HepG2 (cell line): Measurements from ENCODE around the gene HSF2BP. TPM values are rescaled to one million over a fixed set of nuclear protein-coding genes. Genes with fewer than 3 reads are reported as not detected.

Experiments used
- ATAC-seq: fragments of 200-7000 bp; cut with Tn5 transposase; 3 replicates; pipeline ENCODE4 v1.9.1; 2020; ENCODE audit warnings: mild to moderate bottlenecking, moderate library complexity
- BruUV-seq: library from RNA; stranded (reverse); fragments of 400-500 nt; replicated peaks from 2 replicates; lab custom pipeline; 2021; lab: Mats Ljungman, UMichigan
- CTCF ChIA-PET: fragments of 300-600 bp; formaldehyde crosslinking; extraction: SDS; loops from one replicate; lab custom pipeline; 2021; ENCODE audit warnings: low total read pairs, inconsistent platforms, low intra/inter-chr PET ratio; lab: Yijun Ruan, JAX
- POLR2A ChIA-PET: fragments of 350-600 bp; sonication (Branson Sonifier 250); formaldehyde crosslinking; loops from one replicate; lab custom pipeline; 2020; ENCODE audit warnings: antibody characterized with exemption, inconsistent platforms; lab: Yijun Ruan, JAX
- DNase-seq: peaks from one replicate; pipeline ENCODE4 v3.0.0-alpha.2; 2015; ENCODE audit warnings: low spot score
- FAIRE-seq: peaks from 3 replicates; lab custom pipeline; 2011; peaks lifted over from hg19 to GRCh38; lab: Jason Lieb, UNC
- H2AFZ ChIP-seq: one replicate; pipeline ENCODE4 v1.6.1; 2011; ENCODE audit warnings: low read length, inconsistent platforms
- H3K27ac ChIP-seq: fragments of 300-600 bp; 3 replicates; pipeline ENCODE4 v1.8.0; 2011; ENCODE audit warnings: mixed run types, mild to moderate bottlenecking, mixed read lengths, low read length, inconsistent platforms; ENCODE audit not compliant: insufficient read depth; ENCODE audit errors: extremely low read length
- H3K27me3 ChIP-seq, 2 experiments: fragments of 200-600 bp in 1 of 2; 2 replicates in 1 of 2; 3 replicates in 1 of 2; pipeline versions ENCODE4 v1.6.0 to v1.8.0; 2011; ENCODE audit warnings: low read length in 2 of 2, mild to moderate bottlenecking in 2 of 2, moderate library complexity in 2 of 2, inconsistent platforms in 1 of 2; ENCODE audit not compliant: insufficient read depth in 2 of 2, control insufficient read depth in 1 of 2
- H3K36me3 ChIP-seq, 2 experiments: fragments of 200-600 bp in 1 of 2; replicated peaks in 1 of 2; 2 replicates in 1 of 2; 3 replicates in 1 of 2; pipeline versions ENCODE4 v1.5.1 to v1.8.0; 2011; ENCODE audit warnings: low read length in 2 of 2, inconsistent platforms in 1 of 2; ENCODE audit not compliant: insufficient read depth in 2 of 2, control insufficient read depth in 1 of 2
- H3K4me1 ChIP-seq: 2 replicates; pipeline ENCODE4 v1.5.1; 2012; ENCODE audit warnings: low read length, inconsistent platforms; ENCODE audit not compliant: insufficient read depth
- H3K4me2 ChIP-seq: 2 replicates; pipeline ENCODE4 v1.6.0; 2011; ENCODE audit warnings: low read depth, low read length, inconsistent platforms
- H3K4me3 ChIP-seq, 3 experiments: fragments of 200-600 bp in 1 of 3; sonication (generic), shearing (Covaris generic) in 1 of 3; replicated peaks in 1 of 3; 2 replicates each; pipeline ENCODE4 v1.5.1; 2011 to 2016; ENCODE audit warnings: low read length in 3 of 3, inconsistent platforms in 2 of 3, low read depth in 2 of 3, mild to moderate bottlenecking in 2 of 3, control low read depth in 1 of 3, mixed read lengths in 1 of 3; ENCODE audit not compliant: insufficient read depth in 1 of 3
- H3K79me2 ChIP-seq: one replicate; pipeline ENCODE4 v1.6.1; 2011; ENCODE audit warnings: low read length, inconsistent platforms; ENCODE audit not compliant: insufficient read depth
- H3K9ac ChIP-seq: 2 replicates; pipeline ENCODE4 v1.6.0; 2011; ENCODE audit warnings: mild to moderate bottlenecking, low read depth, low read length, inconsistent platforms; ENCODE audit not compliant: insufficient read depth
- H3K9me3 ChIP-seq: 2 replicates; pipeline ENCODE4 v1.5.1; 2012; ENCODE audit warnings: mild to moderate bottlenecking, low read length
- H4K20me1 ChIP-seq: 2 replicates; pipeline ENCODE4 v1.6.0; 2011; ENCODE audit warnings: inconsistent platforms, mild to moderate bottlenecking, low read length, moderate library complexity; ENCODE audit not compliant: insufficient read depth
- AGO1 ChIP-seq: fragments of 200-400 bp; formaldehyde crosslinking; IDR thresholded peaks from 2 replicates; pipeline ENCODE4 v1.6.1; 2017; ENCODE audit warnings: mild to moderate bottlenecking, low read depth, low read length, moderate library complexity; ENCODE audit not compliant: poor library complexity, severe bottlenecking
- CSRNP2 ChIP-seq: sonication (generic); formaldehyde crosslinking; conservative IDR thresholded peaks from 2 replicates; pipeline ENCODE4 v1.8.0; 2022; ENCODE audit warnings: low read depth, missing genetic modification reagents
- E2F1 ChIP-seq: sonication (generic); formaldehyde crosslinking; IDR thresholded peaks from 2 replicates; pipeline ENCODE4 v1.5.0; 2020; ENCODE audit warnings: missing genetic modification reagents
- EED ChIP-seq: sonication (generic); formaldehyde crosslinking; IDR thresholded peaks from 2 replicates; pipeline ENCODE4 v1.5.0; 2020; ENCODE audit warnings: mild to moderate bottlenecking, missing genetic modification reagents
- FOXK2 ChIP-seq: fragments of 450-650 bp; IDR thresholded peaks from 2 replicates; pipeline ENCODE4 v1.6.1; 2016
- GTF2F1 ChIP-seq: fragments of 150-350 bp; IDR thresholded peaks from 2 replicates; pipeline ENCODE4 v1.6.1; 2014; ENCODE audit warnings: low read length
- MIER2 ChIP-seq: IDR thresholded peaks from 2 replicates; pipeline ENCODE4 v1.6.1; 2016; ENCODE audit warnings: missing biosample characterization, missing genetic modification reagents
- NFATC3 ChIP-seq: sonication (generic); formaldehyde crosslinking; IDR thresholded peaks from 2 replicates; pipeline ENCODE4 v1.5.1; 2020; ENCODE audit warnings: mild to moderate bottlenecking, missing genetic modification reagents
- NR2F1 ChIP-seq, 2 experiments: fragments of 450-650 bp in 1 of 2; formaldehyde crosslinking in 1 of 2; IDR thresholded peaks; 2 replicates each; pipeline versions ENCODE4 v1.5.0 to v1.6.1; 2016 to 2020; ENCODE audit warnings: mild to moderate bottlenecking in 1 of 2, missing compliant biosample characterization in 1 of 2, missing genetic modification reagents in 1 of 2, moderate library complexity in 1 of 2
- RXRA ChIP-seq: sonication (generic); formaldehyde crosslinking; IDR thresholded peaks from 2 replicates; pipeline ENCODE4 v1.5.1; 2020; ENCODE audit warnings: missing genetic modification reagents
- ZBED4 ChIP-seq: sonication (generic); formaldehyde crosslinking; IDR thresholded peaks from 2 replicates; pipeline ENCODE4 v1.4.0; 2020; ENCODE audit warnings: missing genetic modification reagents, borderline replicate concordance
- ZFP1 ChIP-seq: IDR thresholded peaks from 2 replicates; pipeline ENCODE4 v1.6.1; 2016
- ZNF274 ChIP-seq: sonication (generic); formaldehyde crosslinking; IDR thresholded peaks from 2 replicates; pipeline ENCODE4 v1.5.1; 2020; ENCODE audit warnings: mild to moderate bottlenecking, missing genetic modification reagents
- ZNF547 ChIP-seq: sonication (generic); formaldehyde crosslinking; IDR thresholded peaks from 2 replicates; pipeline ENCODE4 v1.5.1; 2020; ENCODE audit warnings: mild to moderate bottlenecking, missing genetic modification reagents
- ZNF580 ChIP-seq: IDR thresholded peaks from 2 replicates; pipeline ENCODE4 v1.6.1; 2016; ENCODE audit warnings: low read depth, borderline replicate concordance
- ZNF768 ChIP-seq: sonication (generic); formaldehyde crosslinking; IDR thresholded peaks from 2 replicates; pipeline ENCODE4 v1.4.0; 2020; ENCODE audit warnings: missing genetic modification reagents
- ZNF83 ChIP-seq: sonication (generic); formaldehyde crosslinking; IDR thresholded peaks from 2 replicates; pipeline ENCODE4 v1.4.0; 2020; ENCODE audit warnings: missing genetic modification reagents, mild to moderate bottlenecking, borderline replicate concordance
- ZNF841 ChIP-seq: sonication (generic); formaldehyde crosslinking; IDR thresholded peaks from 2 replicates; pipeline ENCODE4 v1.8.1; 2023; ENCODE audit warnings: missing genetic modification reagents, borderline replicate concordance
- WGBS: methylation state at CpG from one replicate; pipeline ENCODE4 v1.1.6; 2017; ENCODE audit warnings: low lambda C conversion rate; 5-methylcytosine and 5-hydroxymethylcytosine counted together
- in situ Hi-C: cut with HindIII; loops from 2 replicates; pipeline ENCODE4 v1.10.0; 2017; ENCODE audit warnings: low pct_unique_long_range_greater_than_20kb; ENCODE audit not compliant: extremely low pct_ligation_motif_present
- intact Hi-C: fragments of 100-400 bp; cut with micrococcal nuclease; formaldehyde crosslinking; loops from one replicate; pipeline ENCODE4 v1.10.0; 2022; ENCODE audit not compliant: unreplicated experiment
- polyA plus RNA-seq, 8 experiments: library from polyadenylated mRNA; depleted of rRNA in 3 of 8; stranded (reverse) in 7 of 8; unstranded in 1 of 8; fragments of >200 nt; fragmentation: Illumina TruSeq in 4 of 8; extraction: Trizol in 4 of 8; gene quantifications; 2 replicates each; pipeline versions ENCODE4 v1.2.1 to v1.2.3, GENCODE V29; 2011 to 2016; ENCODE audit warnings: low read depth in 4 of 8, missing spikeins in 1 of 8, mixed read lengths in 1 of 8; ENCODE audit not compliant: insufficient read depth in 1 of 8
- total RNA-seq, 5 experiments: library from RNA; depleted of rRNA; stranded (reverse); fragments of >200 nt; fragmentation: Illumina TruSeq; extraction: Trizol; gene quantifications; 2 replicates each; pipeline ENCODE4 v1.2.3, GENCODE V29; 2016; ENCODE audit warnings: low read depth in 1 of 5

The HSF2BP gene
- total and polyA plus RNA-seq, 2 of the 13 experiments (the other 11 are each of a cell fraction or from before 2014, with no cell fraction given): 0.67 to 2.2 TPM

GRCh38 chr21:43614839-43615238 is 44.4 kb downstream of the HSF2BP start:
- in situ Hi-C loops: no loop called here
- intact Hi-C loops: no loop called here
- H3K9me3 ChIP-seq: peaks cover 3% of the 10 kb centered on the region; the same call in 1 of the 2 replicates

More at GRCh38 chr21:43614839-43615238, 44.4 kb downstream of the HSF2BP start:
- WGBS: 96% methylated on average over 5 of the region's 5 CpGs
- no peaks in the 10 kb centered on the region for H3K27me3 ChIP-seq
- FAIRE-seq (no peak), ATAC-seq (no peak), DNase-seq (no peak)
- BruUV-seq: no TSS peak
- no peak overlapping the region for H3K9ac ChIP-seq
- no peak overlapping the region for H3K27ac ChIP-seq
- CTCF ChIA-PET: no interaction called here
- no peak overlapping the region for H3K4me3 ChIP-seq
- POLR2A ChIA-PET: no interaction called here
- peaks cover 26% of the 10 kb centered on the region for H3K4me1 ChIP-seq
- no peaks in the 10 kb centered on the region for H3K79me2 ChIP-seq
- no peaks in the 10 kb centered on the region for H3K36me3 ChIP-seq
- H4K20me1 ChIP-seq: no peaks in the 10 kb centered on the region
- no peak overlapping the region for H3K4me2 ChIP-seq
- H2AFZ ChIP-seq: no peak overlapping the region
- no peak for TF ChIP-seq NR2F1 (CRISPR knock-in tag; IDR thresholded peaks at IDR 0.05)
- no peak for TF ChIP-seq ZNF841 (CRISPR knock-in tag)
- TF ChIP-seq ZNF768 (CRISPR knock-in tag): no peak
- no peak for TF ChIP-seq ZNF83 (CRISPR knock-in tag)
- TF ChIP-seq ZBED4: no peak
- TF ChIP-seq ZNF580 (CRISPR knock-in tag): no peak
- TF ChIP-seq MIER2 (CRISPR knock-in tag): no peak
- TF ChIP-seq CSRNP2 (CRISPR knock-in tag): no peak
- no peak for TF ChIP-seq E2F1 (CRISPR knock-in tag)
- no peak for TF ChIP-seq AGO1
- no peak for TF ChIP-seq FOXK2
- TF ChIP-seq RXRA: no peak
- no peak for TF ChIP-seq ZNF547 (CRISPR knock-in tag)
- TF ChIP-seq NFATC3 (CRISPR knock-in tag): no peak
- no peak for TF ChIP-seq GTF2F1
- TF ChIP-seq ZNF274 (CRISPR knock-in tag): no peak
- TF ChIP-seq ZFP1 (CRISPR knock-in tag): no peak
- TF ChIP-seq EED (CRISPR knock-in tag): no peak
